IMR-90 (cell line): ENCODE measurements around the gene VWA8.

Source experiments
- BHLHE40 ChIP-seq: fragments of 150-350 bp; IDR thresholded peaks from 2 replicates; pipeline ENCODE4 v1.6.1; 2016; ENCODE audit warnings: mild to moderate bottlenecking, low read depth, low read length
- CEBPB ChIP-seq: IDR thresholded peaks from 2 replicates; pipeline ENCODE4 v1.6.1; 2012; ENCODE audit warnings: low read depth, low read length, improper control_type of control experiment
- CTCF ChIP-seq: conservative IDR thresholded peaks from 2 replicates; pipeline ENCODE4 v1.5.1; 2012; ENCODE audit warnings: mild to moderate bottlenecking, low read depth, low read length, improper control_type of control experiment
- FOS ChIP-seq: fragments of 150-350 bp; IDR thresholded peaks from 2 replicates; pipeline ENCODE4 v1.6.1; 2016; ENCODE audit warnings: low read depth, low read length
- MAZ ChIP-seq: IDR thresholded peaks from 2 replicates; pipeline ENCODE4 v1.6.1; 2012; ENCODE audit warnings: low read depth, mild to moderate bottlenecking, low read length, improper control_type of control experiment, moderate library complexity, borderline replicate concordance
- POLR2A ChIP-seq: IDR thresholded peaks from 2 replicates; pipeline ENCODE4 v1.6.1; 2012; ENCODE audit warnings: mild to moderate bottlenecking, low read depth, low read length
- RAD21 ChIP-seq: IDR thresholded peaks from 2 replicates; pipeline ENCODE4 v1.6.1; 2012; ENCODE audit warnings: low read length, improper control_type of control experiment
- RCOR1 ChIP-seq: IDR thresholded peaks from 2 replicates; pipeline ENCODE4 v1.6.1; 2012; ENCODE audit warnings: mild to moderate bottlenecking, low read length, improper control_type of control experiment; ENCODE audit not compliant: insufficient replicate concordance
- RFX5 ChIP-seq: IDR thresholded peaks from 2 replicates; pipeline ENCODE4 v1.8.0; 2012; ENCODE audit warnings: low read depth, mild to moderate bottlenecking, low read length, moderate library complexity
- TF ChIP-seq, protein P1 (sequence below): fragments of 150-350 bp; IDR thresholded peaks from 2 replicates; pipeline ENCODE4 v1.6.1; 2016; ENCODE audit warnings: low read depth, mild to moderate bottlenecking, low read length, moderate library complexity, borderline replicate concordance
- TF ChIP-seq, protein P2 (sequence below): fragments of 150-350 bp; IDR thresholded peaks from 2 replicates; pipeline ENCODE4 v1.6.1; 2017; ENCODE audit warnings: mild to moderate bottlenecking, antibody characterized with exemption, low read length, low read depth

DNA sequence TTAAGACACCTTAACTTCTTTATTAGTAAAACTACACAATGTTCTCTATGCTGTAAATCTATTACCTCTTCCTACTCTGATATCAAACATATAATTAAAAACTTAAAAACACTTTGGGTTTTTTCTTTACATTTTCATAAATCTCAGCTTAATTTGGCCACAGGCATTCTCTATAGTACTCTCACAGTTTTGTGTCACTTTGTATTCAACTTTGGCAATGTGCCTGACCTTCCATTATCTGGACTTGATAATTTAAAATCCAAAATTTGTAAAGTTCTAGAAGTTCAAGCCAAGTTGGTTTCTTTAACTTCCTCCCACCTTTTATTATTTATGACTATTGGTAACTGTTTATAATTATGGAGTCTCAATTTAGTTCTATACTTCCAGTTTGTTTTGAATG, 46.4 kb downstream of the VWA8 start:
- TF ChIP-seq CTCF (no peak), RAD21 (no peak), RCOR1 (no peak), POLR2A (no peak), BHLHE40 (no peak), MAZ (no peak), CEBPB (no peak), FOS (no peak), RFX5 (no peak)
- TF ChIP-seq, protein P1, sequence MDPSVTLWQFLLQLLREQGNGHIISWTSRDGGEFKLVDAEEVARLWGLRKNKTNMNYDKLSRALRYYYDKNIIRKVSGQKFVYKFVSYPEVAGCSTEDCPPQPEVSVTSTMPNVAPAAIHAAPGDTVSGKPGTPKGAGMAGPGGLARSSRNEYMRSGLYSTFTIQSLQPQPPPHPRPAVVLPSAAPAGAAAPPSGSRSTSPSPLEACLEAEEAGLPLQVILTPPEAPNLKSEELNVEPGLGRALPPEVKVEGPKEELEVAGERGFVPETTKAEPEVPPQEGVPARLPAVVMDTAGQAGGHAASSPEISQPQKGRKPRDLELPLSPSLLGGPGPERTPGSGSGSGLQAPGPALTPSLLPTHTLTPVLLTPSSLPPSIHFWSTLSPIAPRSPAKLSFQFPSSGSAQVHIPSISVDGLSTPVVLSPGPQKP = no peak
- TF ChIP-seq, protein P2, sequence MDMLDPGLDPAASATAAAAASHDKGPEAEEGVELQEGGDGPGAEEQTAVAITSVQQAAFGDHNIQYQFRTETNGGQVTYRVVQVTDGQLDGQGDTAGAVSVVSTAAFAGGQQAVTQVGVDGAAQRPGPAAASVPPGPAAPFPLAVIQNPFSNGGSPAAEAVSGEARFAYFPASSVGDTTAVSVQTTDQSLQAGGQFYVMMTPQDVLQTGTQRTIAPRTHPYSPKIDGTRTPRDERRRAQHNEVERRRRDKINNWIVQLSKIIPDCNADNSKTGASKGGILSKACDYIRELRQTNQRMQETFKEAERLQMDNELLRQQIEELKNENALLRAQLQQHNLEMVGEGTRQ = no peak
